HEK293 (cell line): ENCODE measurements around the gene ALG12.

Source experiments
- EGR2 ChIP-seq: fragments of 450-650 bp; formaldehyde crosslinking; IDR thresholded peaks from 2 replicates; pipeline ENCODE4 v1.5.1; 2016; ENCODE audit warnings: low read depth, missing biosample characterization, missing genetic modification characterization
- HOXA7 ChIP-seq: sonication (generic); formaldehyde crosslinking; IDR thresholded peaks from 2 replicates; pipeline ENCODE4 v1.8.1; 2022; ENCODE audit warnings: missing genetic modification reagents, borderline replicate concordance
- MEIS1 ChIP-seq: sonication (generic); formaldehyde crosslinking; IDR thresholded peaks from 2 replicates; pipeline ENCODE4 v1.8.1; 2022; ENCODE audit warnings: missing genetic modification reagents, mild to moderate bottlenecking, borderline replicate concordance
- SALL2 ChIP-seq: fragments of 450-650 bp; formaldehyde crosslinking; IDR thresholded peaks from 2 replicates; pipeline ENCODE4 v1.5.0; 2017; ENCODE audit warnings: missing biosample characterization, mild to moderate bottlenecking, missing genetic modification characterization, borderline replicate concordance
- SCRT1 ChIP-seq: fragments of 450-650 bp; formaldehyde crosslinking; IDR thresholded peaks from 2 replicates; pipeline ENCODE4 v1.5.1; 2016; ENCODE audit warnings: missing biosample characterization, missing genetic modification characterization, borderline replicate concordance
- SCRT2 ChIP-seq: fragments of 450-650 bp; formaldehyde crosslinking; IDR thresholded peaks from 2 replicates; pipeline ENCODE4 v1.5.1; 2016; ENCODE audit warnings: missing biosample characterization, missing genetic modification characterization
- YY1 ChIP-seq: fragments of 450-650 bp; formaldehyde crosslinking; IDR thresholded peaks from 2 replicates; pipeline ENCODE4 v1.5.1; 2018; ENCODE audit warnings: missing biosample characterization, missing genetic modification characterization
- ZBTB8A ChIP-seq: fragments of 450-650 bp; formaldehyde crosslinking; IDR thresholded peaks from 2 replicates; pipeline ENCODE4 v1.5.1; 2016; ENCODE audit warnings: missing biosample characterization, missing genetic modification characterization
- ZIC2 ChIP-seq: fragments of 450-650 bp; formaldehyde crosslinking; IDR thresholded peaks from 2 replicates; pipeline ENCODE4 v1.5.1; 2016; ENCODE audit warnings: missing biosample characterization, missing genetic modification characterization
- ZNF146 ChIP-seq: fragments of 450-650 bp; formaldehyde crosslinking; IDR thresholded peaks from 2 replicates; pipeline ENCODE4 v1.5.1; 2016; ENCODE audit warnings: missing biosample characterization, missing genetic modification characterization
- ZNF155 ChIP-seq: fragments of 450-650 bp; formaldehyde crosslinking; IDR thresholded peaks from 2 replicates; pipeline ENCODE4 v1.5.1; 2016; ENCODE audit warnings: missing biosample characterization, missing genetic modification characterization
- ZNF184 ChIP-seq: fragments of 450-650 bp; IDR thresholded peaks from 2 replicates; pipeline ENCODE4 v1.5.1; 2018; ENCODE audit warnings: missing biosample characterization, mild to moderate bottlenecking, missing genetic modification characterization
- ZNF239 ChIP-seq: fragments of 450-650 bp; formaldehyde crosslinking; IDR thresholded peaks from 2 replicates; pipeline ENCODE4 v1.5.1; 2016; ENCODE audit warnings: missing biosample characterization, missing genetic modification characterization
- ZNF274 ChIP-seq, 2 experiments: fragments of 200-500 bp in 1 of 2; fragments of 450-650 bp in 1 of 2; sonication (Bioruptor generic) in 1 of 2; formaldehyde crosslinking in 1 of 2; IDR thresholded peaks; 2 replicates each; pipeline versions ENCODE4 v1.5.1 to v1.6.1; 2014 to 2016; ENCODE audit warnings: borderline replicate concordance in 1 of 2, inconsistent platforms in 1 of 2, low read length in 1 of 2, missing biosample characterization in 1 of 2, missing genetic modification characterization in 1 of 2
- ZNF394 ChIP-seq: fragments of 450-650 bp; formaldehyde crosslinking; IDR thresholded peaks from 2 replicates; pipeline ENCODE4 v1.5.1; 2016; ENCODE audit warnings: missing biosample characterization, missing genetic modification characterization, mild to moderate bottlenecking, moderate library complexity, borderline replicate concordance
- ZNF473 ChIP-seq: fragments of 450-650 bp; formaldehyde crosslinking; IDR thresholded peaks from 2 replicates; pipeline ENCODE4 v1.5.1; 2017; ENCODE audit warnings: missing biosample characterization, missing genetic modification characterization
- ZNF521 ChIP-seq: fragments of 450-650 bp; formaldehyde crosslinking; IDR thresholded peaks from 2 replicates; pipeline ENCODE4 v1.5.1; 2017; ENCODE audit warnings: missing biosample characterization, mild to moderate bottlenecking, missing genetic modification characterization
- ZNF629 ChIP-seq: fragments of 450-650 bp; formaldehyde crosslinking; IDR thresholded peaks from 2 replicates; pipeline ENCODE4 v1.5.1; 2017; ENCODE audit warnings: missing biosample characterization, missing genetic modification characterization
- TF ChIP-seq, protein P1 (sequence below): IDR thresholded peaks from 2 replicates; pipeline ENCODE4 v1.6.1; 2011; ENCODE audit warnings: mild to moderate bottlenecking, low read depth, low read length, borderline replicate concordance
- TF ChIP-seq, protein P2 (sequence below): fragments of 450-650 bp; formaldehyde crosslinking; IDR thresholded peaks from 2 replicates; pipeline ENCODE4 v1.5.1; 2016; ENCODE audit warnings: missing biosample characterization, missing genetic modification characterization
- TF ChIP-seq, protein P3 (sequence below): fragments of 450-650 bp; formaldehyde crosslinking; IDR thresholded peaks from 2 replicates; pipeline ENCODE4 v1.5.1; 2016; ENCODE audit warnings: missing biosample characterization, missing genetic modification characterization
- TF ChIP-seq, protein P4 (sequence below): fragments of 450-650 bp; formaldehyde crosslinking; conservative IDR thresholded peaks from 2 replicates; pipeline ENCODE4 v1.5.1; 2016; ENCODE audit warnings: low read depth, missing biosample characterization, missing genetic modification characterization
- TF ChIP-seq, protein P5 (sequence below): fragments of 450-650 bp; formaldehyde crosslinking; IDR thresholded peaks from 2 replicates; pipeline ENCODE4 v1.5.1; 2016; ENCODE audit warnings: missing biosample characterization, missing genetic modification characterization

The ALG12 gene

DNA sequence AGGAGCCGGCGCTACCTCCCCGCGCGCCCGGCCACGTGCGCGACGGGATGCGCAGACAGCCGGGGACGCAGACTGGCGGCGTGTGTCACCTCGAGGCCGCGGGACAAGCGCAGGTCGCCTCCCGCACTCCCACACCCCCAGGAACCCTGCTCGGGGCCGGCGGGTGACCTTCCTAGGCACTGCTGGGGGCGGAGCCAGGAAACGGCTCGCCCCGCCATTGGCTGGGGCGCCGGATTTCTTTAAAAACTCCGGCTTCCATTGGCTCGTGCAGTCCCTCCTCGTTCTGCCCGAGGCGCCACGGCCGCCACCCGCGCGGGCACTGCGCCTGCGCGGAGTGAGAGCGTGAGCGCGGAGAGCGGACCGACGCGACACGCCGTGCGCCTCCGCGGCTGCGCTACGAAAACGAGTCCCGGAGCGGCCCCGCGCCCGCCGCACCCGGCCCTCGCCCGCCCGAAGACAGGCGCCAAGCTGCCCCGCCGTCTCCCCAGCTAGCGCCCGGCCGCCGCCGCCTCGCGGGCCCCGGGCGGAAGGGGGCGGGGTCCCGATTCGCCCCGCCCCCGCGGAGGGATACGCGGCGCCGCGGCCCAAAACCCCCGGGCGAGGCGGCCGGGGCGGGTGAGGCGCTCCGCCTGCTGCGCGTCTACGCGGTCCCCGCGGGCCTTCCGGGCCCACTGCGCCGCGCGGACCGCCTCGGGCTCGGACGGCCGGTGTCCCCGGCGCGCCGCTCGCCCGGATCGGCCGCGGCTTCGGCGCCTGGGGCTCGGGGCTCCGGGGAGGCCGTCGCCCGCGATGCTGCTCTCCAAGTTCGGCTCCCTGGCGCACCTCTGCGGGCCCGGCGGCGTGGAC lies 42.1 kb upstream of the ALG12 start, which contains the start of gene PIM3 (continued):
- TF ChIP-seq, protein P1, sequence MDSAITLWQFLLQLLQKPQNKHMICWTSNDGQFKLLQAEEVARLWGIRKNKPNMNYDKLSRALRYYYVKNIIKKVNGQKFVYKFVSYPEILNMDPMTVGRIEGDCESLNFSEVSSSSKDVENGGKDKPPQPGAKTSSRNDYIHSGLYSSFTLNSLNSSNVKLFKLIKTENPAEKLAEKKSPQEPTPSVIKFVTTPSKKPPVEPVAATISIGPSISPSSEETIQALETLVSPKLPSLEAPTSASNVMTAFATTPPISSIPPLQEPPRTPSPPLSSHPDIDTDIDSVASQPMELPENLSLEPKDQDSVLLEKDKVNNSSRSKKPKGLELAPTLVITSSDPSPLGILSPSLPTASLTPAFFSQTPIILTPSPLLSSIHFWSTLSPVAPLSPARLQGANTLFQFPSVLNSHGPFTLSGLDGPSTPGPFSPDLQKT, result peak; percentile 93; the same call in 1 of the 2 replicates
- TF ChIP-seq ZNF146 (tag by site-specific recombination), result no peak
- TF ChIP-seq ZNF629 (tag by site-specific recombination), result no peak
- TF ChIP-seq SCRT1 (tag by site-specific recombination), result no peak
- TF ChIP-seq, protein P2, sequence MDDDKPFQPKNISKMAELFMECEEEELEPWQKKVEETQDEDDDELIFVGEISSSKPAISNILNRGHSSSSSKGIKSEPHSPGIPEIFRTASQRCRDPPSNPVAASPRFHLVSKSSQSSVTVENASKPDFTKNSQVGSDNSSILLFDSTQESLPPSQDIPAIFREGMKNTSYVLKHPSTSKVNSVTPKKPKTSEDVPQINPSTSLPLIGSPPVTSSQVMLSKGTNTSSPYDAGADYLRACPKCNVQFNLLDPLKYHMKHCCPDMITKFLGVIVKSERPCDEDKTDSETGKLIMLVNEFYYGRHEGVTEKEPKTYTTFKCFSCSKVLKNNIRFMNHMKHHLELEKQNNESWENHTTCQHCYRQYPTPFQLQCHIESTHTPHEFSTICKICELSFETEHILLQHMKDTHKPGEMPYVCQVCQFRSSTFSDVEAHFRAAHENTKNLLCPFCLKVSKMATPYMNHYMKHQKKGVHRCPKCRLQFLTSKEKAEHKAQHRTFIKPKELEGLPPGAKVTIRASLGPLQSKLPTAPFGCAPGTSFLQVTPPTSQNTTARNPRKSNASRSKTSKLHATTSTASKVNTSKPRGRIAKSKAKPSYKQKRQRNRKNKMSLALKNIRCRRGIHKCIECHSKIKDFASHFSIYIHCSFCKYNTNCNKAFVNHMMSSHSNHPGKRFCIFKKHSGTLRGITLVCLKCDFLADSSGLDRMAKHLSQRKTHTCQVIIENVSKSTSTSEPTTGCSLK (tag by site-specific recombination), result no peak
- TF ChIP-seq, protein P3, sequence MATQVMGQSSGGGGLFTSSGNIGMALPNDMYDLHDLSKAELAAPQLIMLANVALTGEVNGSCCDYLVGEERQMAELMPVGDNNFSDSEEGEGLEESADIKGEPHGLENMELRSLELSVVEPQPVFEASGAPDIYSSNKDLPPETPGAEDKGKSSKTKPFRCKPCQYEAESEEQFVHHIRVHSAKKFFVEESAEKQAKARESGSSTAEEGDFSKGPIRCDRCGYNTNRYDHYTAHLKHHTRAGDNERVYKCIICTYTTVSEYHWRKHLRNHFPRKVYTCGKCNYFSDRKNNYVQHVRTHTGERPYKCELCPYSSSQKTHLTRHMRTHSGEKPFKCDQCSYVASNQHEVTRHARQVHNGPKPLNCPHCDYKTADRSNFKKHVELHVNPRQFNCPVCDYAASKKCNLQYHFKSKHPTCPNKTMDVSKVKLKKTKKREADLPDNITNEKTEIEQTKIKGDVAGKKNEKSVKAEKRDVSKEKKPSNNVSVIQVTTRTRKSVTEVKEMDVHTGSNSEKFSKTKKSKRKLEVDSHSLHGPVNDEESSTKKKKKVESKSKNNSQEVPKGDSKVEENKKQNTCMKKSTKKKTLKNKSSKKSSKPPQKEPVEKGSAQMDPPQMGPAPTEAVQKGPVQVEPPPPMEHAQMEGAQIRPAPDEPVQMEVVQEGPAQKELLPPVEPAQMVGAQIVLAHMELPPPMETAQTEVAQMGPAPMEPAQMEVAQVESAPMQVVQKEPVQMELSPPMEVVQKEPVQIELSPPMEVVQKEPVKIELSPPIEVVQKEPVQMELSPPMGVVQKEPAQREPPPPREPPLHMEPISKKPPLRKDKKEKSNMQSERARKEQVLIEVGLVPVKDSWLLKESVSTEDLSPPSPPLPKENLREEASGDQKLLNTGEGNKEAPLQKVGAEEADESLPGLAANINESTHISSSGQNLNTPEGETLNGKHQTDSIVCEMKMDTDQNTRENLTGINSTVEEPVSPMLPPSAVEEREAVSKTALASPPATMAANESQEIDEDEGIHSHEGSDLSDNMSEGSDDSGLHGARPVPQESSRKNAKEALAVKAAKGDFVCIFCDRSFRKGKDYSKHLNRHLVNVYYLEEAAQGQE (tag by site-specific recombination), result no peak
- no peak for TF ChIP-seq ZNF473
- TF ChIP-seq YY1 (tag by site-specific recombination), result no peak
- 0 out of 2 replicates have a peak, but pooled peaks have one; percentile 27 for TF ChIP-seq MEIS1 (CRISPR knock-in tag)
- TF ChIP-seq, protein P4, sequence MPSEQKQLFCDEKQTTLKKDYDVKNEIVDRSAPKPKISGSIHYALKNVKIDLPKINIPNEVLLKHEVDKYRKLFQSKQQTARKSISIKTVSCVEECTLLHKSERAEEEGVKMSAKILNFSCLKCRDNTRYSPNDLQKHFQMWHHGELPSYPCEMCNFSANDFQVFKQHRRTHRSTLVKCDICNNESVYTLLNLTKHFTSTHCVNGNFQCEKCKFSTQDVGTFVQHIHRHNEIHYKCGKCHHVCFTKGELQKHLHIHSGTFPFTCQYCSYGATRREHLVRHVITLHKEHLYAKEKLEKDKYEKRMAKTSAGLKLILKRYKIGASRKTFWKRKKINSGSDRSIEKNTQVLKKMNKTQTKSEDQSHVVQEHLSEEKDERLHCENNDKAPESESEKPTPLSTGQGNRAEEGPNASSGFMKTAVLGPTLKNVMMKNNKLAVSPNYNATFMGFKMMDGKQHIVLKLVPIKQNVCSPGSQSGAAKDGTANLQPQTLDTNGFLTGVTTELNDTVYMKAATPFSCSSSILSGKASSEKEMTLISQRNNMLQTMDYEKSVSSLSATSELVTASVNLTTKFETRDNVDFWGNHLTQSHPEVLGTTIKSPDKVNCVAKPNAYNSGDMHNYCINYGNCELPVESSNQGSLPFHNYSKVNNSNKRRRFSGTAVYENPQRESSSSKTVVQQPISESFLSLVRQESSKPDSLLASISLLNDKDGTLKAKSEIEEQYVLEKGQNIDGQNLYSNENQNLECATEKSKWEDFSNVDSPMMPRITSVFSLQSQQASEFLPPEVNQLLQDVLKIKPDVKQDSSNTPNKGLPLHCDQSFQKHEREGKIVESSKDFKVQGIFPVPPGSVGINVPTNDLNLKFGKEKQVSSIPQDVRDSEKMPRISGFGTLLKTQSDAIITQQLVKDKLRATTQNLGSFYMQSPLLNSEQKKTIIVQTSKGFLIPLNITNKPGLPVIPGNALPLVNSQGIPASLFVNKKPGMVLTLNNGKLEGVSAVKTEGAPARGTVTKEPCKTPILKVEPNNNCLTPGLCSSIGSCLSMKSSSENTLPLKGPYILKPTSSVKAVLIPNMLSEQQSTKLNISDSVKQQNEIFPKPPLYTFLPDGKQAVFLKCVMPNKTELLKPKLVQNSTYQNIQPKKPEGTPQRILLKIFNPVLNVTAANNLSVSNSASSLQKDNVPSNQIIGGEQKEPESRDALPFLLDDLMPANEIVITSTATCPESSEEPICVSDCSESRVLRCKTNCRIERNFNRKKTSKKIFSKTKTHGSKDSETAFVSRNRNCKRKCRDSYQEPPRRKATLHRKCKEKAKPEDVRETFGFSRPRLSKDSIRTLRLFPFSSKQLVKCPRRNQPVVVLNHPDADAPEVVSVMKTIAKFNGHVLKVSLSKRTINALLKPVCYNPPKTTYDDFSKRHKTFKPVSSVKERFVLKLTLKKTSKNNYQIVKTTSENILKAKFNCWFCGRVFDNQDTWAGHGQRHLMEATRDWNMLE (tag by site-specific recombination), result no peak
- TF ChIP-seq, protein P5, sequence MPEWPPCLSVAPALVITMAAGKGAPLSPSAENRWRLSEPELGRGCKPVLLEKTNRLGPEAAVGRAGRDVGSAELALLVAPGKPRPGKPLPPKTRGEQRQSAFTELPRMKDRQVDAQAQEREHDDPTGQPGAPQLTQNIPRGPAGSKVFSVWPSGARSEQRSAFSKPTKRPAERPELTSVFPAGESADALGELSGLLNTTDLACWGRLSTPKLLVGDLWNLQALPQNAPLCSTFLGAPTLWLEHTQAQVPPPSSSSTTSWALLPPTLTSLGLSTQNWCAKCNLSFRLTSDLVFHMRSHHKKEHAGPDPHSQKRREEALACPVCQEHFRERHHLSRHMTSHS (tag by site-specific recombination), result no peak
- no peak for TF ChIP-seq ZNF274 (IDR thresholded peaks at IDR 0.05; ENCODE audit: low read length)
- no peak for TF ChIP-seq ZNF274 (tag by site-specific recombination; IDR thresholded peaks at IDR 0.05; ENCODE audit: borderline replicate concordance)
- peak; percentile 80 for TF ChIP-seq ZBTB8A
- no peak for TF ChIP-seq ZNF239 (tag by site-specific recombination)
- TF ChIP-seq ZNF155 (tag by site-specific recombination), result no peak
- no peak for TF ChIP-seq ZNF394 (tag by site-specific recombination)
- TF ChIP-seq EGR2, result peak; percentile 59
- TF ChIP-seq SALL2 (tag by site-specific recombination), result no peak
- no peak for TF ChIP-seq ZNF521 (tag by site-specific recombination)
- no peak for TF ChIP-seq HOXA7 (CRISPR knock-in tag)
- TF ChIP-seq ZIC2 (tag by site-specific recombination), result peak; percentile 89
- no peak for TF ChIP-seq ZNF184 (tag by site-specific recombination)
- TF ChIP-seq SCRT2, result no peak
